Smooth muscle cell (in vitro differentiated cells): ENCODE data around the gene SLC30A9. TPM values are rescaled to one million over a fixed set of nuclear protein-coding genes. Genes with fewer than 3 reads are reported as not detected.

Experiments
- DNase-seq: peaks from one replicate; lab custom pipeline; 2025; ENCODE audit not compliant: unreplicated experiment; lab: John Stamatoyannopoulos, UW
- H2AFZ ChIP-seq: fragments of 200-600 bp; sonication (generic); 2 replicates; pipeline ENCODE4 v1.6.0; 2016; ENCODE audit warnings: antibody characterized with exemption, low read depth, mild to moderate bottlenecking
- H3F3A ChIP-seq: fragments of 200-600 bp; sonication (generic); 2 replicates; pipeline ENCODE4 v1.6.0; 2017; ENCODE audit warnings: antibody characterized with exemption, low read depth
- H3K27ac ChIP-seq: fragments of 200-600 bp; sonication (generic); 2 replicates; pipeline ENCODE4 v1.5.1; 2016; ENCODE audit warnings: low read depth, mild to moderate bottlenecking
- H3K27me3 ChIP-seq: fragments of 200-600 bp; sonication (generic); 2 replicates; pipeline ENCODE4 v1.6.1; 2016; ENCODE audit warnings: low read depth, mild to moderate bottlenecking
- H3K36me3 ChIP-seq: fragments of 200-600 bp; sonication (generic); 2 replicates; pipeline ENCODE4 v1.5.1; 2016; ENCODE audit warnings: low read depth
- H3K4me1 ChIP-seq: fragments of 200-600 bp; sonication (generic); 2 replicates; pipeline ENCODE4 v1.5.1; 2016; ENCODE audit warnings: low read depth
- H3K4me2 ChIP-seq: fragments of 200-600 bp; sonication (generic); 2 replicates; pipeline ENCODE4 v1.6.0; 2016; ENCODE audit warnings: mild to moderate bottlenecking
- H3K4me3 ChIP-seq: fragments of 200-600 bp; sonication (generic); 2 replicates; pipeline ENCODE4 v1.5.1; 2016; ENCODE audit warnings: mild to moderate bottlenecking
- H3K79me2 ChIP-seq: fragments of 200-600 bp; sonication (generic); 2 replicates; pipeline ENCODE4 v1.6.0; 2016; ENCODE audit warnings: low read depth, mild to moderate bottlenecking
- H3K9ac ChIP-seq: fragments of 200-600 bp; sonication (generic); 2 replicates; pipeline ENCODE4 v1.6.0; 2016; ENCODE audit warnings: low read depth
- H3K9me3 ChIP-seq: fragments of 200-600 bp; sonication (generic); replicated peaks from 2 replicates; pipeline ENCODE4 v1.5.1; 2016; ENCODE audit warnings: low read depth
- H4K20me1 ChIP-seq: fragments of 200-600 bp; sonication (generic); 2 replicates; pipeline ENCODE4 v1.6.0; 2016; ENCODE audit warnings: low read depth
- CTCF ChIP-seq: fragments of 200-600 bp; sonication (generic); IDR thresholded peaks from 2 replicates; pipeline ENCODE4 v1.5.1; 2017; ENCODE audit warnings: borderline replicate concordance, mild to moderate bottlenecking, antibody characterized with exemption; ENCODE audit not compliant: insufficient read depth, poor library complexity, severe bottlenecking
- WGBS: methylation state at CpG from one replicate; pipeline ENCODE4 v1.1.7; 2016; ENCODE audit warnings: low lambda C conversion rate; 5-methylcytosine and 5-hydroxymethylcytosine counted together
- polyA plus RNA-seq: library from polyadenylated mRNA; unstranded; fragments of >200 nt; fragmentation: Nextera tagmentation; extraction: Ambion mirVana; gene quantifications from 2 replicates; pipeline ENCODE4 v1.2.1, GENCODE V29; 2016
- total RNA-seq: library from RNA; depleted of rRNA; stranded (reverse); fragments of >200 nt; gene quantifications from 2 replicates; pipeline ENCODE4 v1.2.3, GENCODE V29; 2014

Gene SLC30A9
- total and polyA plus RNA-seq, 2 experiments from 2014 or later = 41.3 to 73.1 TPM

- no peak for TF ChIP-seq CTCF
- 97% methylated on average over 2 of the region's 2 CpGs for WGBS
- H3K27ac ChIP-seq = no peak overlapping the region
Observed at GRCh38 chr4:41967392-41967791, 22.9 kb upstream of the SLC30A9 start.

GRCh38 chr4:41969671-41970070, 20.7 kb upstream of the SLC30A9 start:
- no peaks in the 10 kb centered on the region for H3K79me2 ChIP-seq
- H3K4me1 ChIP-seq = no peaks in the 10 kb centered on the region
- DNase-seq = no peak
- TF ChIP-seq CTCF = no peak
- no peak overlapping the region for H3K4me3 ChIP-seq
- H3K27me3 ChIP-seq = no peaks in the 10 kb centered on the region
- no peak overlapping the region for H3K4me2 ChIP-seq
- H3K36me3 ChIP-seq = no peaks in the 10 kb centered on the region
- H4K20me1 ChIP-seq = no peaks in the 10 kb centered on the region
- H3K9me3 ChIP-seq = no peaks in the 10 kb centered on the region
- no peaks in the 10 kb centered on the region for H3F3A ChIP-seq
- no peak overlapping the region for H3K9ac ChIP-seq
- no peak overlapping the region for H3K27ac ChIP-seq
- H2AFZ ChIP-seq = no peak overlapping the region

More at GRCh38 chr4:41967392-41967791, 22.9 kb upstream of the SLC30A9 start:
- Histone ChIP-seq H3K9me3 (no peaks in the 10 kb centered on the region), H3K36me3 (no peaks in the 10 kb centered on the region), H3F3A (no peaks in the 10 kb centered on the region), H3K4me2 (no peak overlapping the region), H4K20me1 (no peaks in the 10 kb centered on the region), H3K4me1 (no peaks in the 10 kb centered on the region), H2AFZ (no peak overlapping the region), H3K79me2 (no peaks in the 10 kb centered on the region), H3K9ac (no peak overlapping the region), H3K4me3 (no peak overlapping the region), H3K27me3 (no peaks in the 10 kb centered on the region)
- DNase-seq = no peak

GRCh38 chr4:41975341-41975740, 15.0 kb upstream of the SLC30A9 start:
- DNase-seq = no peak
- H3K4me3 ChIP-seq = no peak overlapping the region
- WGBS = 92% methylated on average over 1 of the region's 1 CpG
- TF ChIP-seq CTCF = no peak
- no peak overlapping the region for H3K9ac ChIP-seq
- no peaks in the 10 kb centered on the region for H3F3A ChIP-seq
- no peaks in the 10 kb centered on the region for H3K4me1 ChIP-seq
- no peaks in the 10 kb centered on the region for H3K9me3 ChIP-seq
- H2AFZ ChIP-seq = no peak overlapping the region
- H3K79me2 ChIP-seq = no peaks in the 10 kb centered on the region
- no peaks in the 10 kb centered on the region for H4K20me1 ChIP-seq
- no peaks in the 10 kb centered on the region for H3K36me3 ChIP-seq
- H3K27ac ChIP-seq = no peak overlapping the region
- H3K27me3 ChIP-seq = no peaks in the 10 kb centered on the region
- no peak overlapping the region for H3K4me2 ChIP-seq

GRCh38 chr4:41976775-41977516, 13.4 kb upstream of the SLC30A9 start:
- no peak overlapping the region for H3K4me2 ChIP-seq
- H3F3A ChIP-seq = no peaks in the 10 kb centered on the region
- no peak overlapping the region for H2AFZ ChIP-seq
- H3K9me3 ChIP-seq = no peaks in the 10 kb centered on the region
- no peak overlapping the region for H3K9ac ChIP-seq
- no peaks in the 10 kb centered on the region for H3K79me2 ChIP-seq
- 76% methylated on average over 1 of the region's 1 CpG for WGBS
- H4K20me1 ChIP-seq = no peaks in the 10 kb centered on the region
- no peak overlapping the region for H3K27ac ChIP-seq
- DNase-seq = no peak
- TF ChIP-seq CTCF = no peak
- H3K36me3 ChIP-seq = no peaks in the 10 kb centered on the region
- H3K4me3 ChIP-seq = no peak overlapping the region
- no peaks in the 10 kb centered on the region for H3K27me3 ChIP-seq
- no peaks in the 10 kb centered on the region for H3K4me1 ChIP-seq
